ENCODE results near the gene OAT. TPM values are rescaled to one million over a fixed set of nuclear protein-coding genes. Genes with fewer than 3 reads are reported as not detected.

OAT gene
- total RNA-seq, 1 donor from 2014 or later = 119 TPM

- peaks cover 4% of the 10 kb centered on the region for H3K4me1 Mint-ChIP-seq (ENCODE audit: low read depth, unreplicated experiment)
- peak within 1 kb of the TSS; percentile 50 for H3K4me2 ChIP-seq (ENCODE audit: low read length)
Observed at GRCh38 chr10:124450012-124450782, 31.5 kb upstream of the OAT start, which contains the start of gene NKX1-2. TSS of gene NKX1-2 (minus strand) at chr10:124450035. CDS start at chr10:124449943, 92 bp downstream.

GRCh38 chr10:124449170-124450011, 30.7 kb upstream of the OAT start:
- H3K9ac ChIP-seq (ENCODE audit: low read length) = no peak overlapping the region
- FAIRE-seq (no peak), DNase-seq (ENCODE audit: low read depth) (no peak)
- Mint-ChIP-seq H3K27ac (ENCODE audit: unreplicated experiment) (no peak overlapping the region), H3K4me3 (ENCODE audit: unreplicated experiment) (peak overlapping the region; percentile 64), H3K9me3 (ENCODE audit: unreplicated experiment) (peaks cover 2% of the 10 kb centered on the region), H3K4me1 (ENCODE audit: low read depth, unreplicated experiment) (peaks cover 4% of the 10 kb centered on the region), H3K27me3 (ENCODE audit: low read depth, unreplicated experiment) (peaks cover 76% of the 10 kb centered on the region), H3K36me3 (ENCODE audit: low read depth, unreplicated experiment) (no peaks in the 10 kb centered on the region)
- no peak overlapping the region for H3K27ac ChIP-seq (ENCODE audit: low read depth, low read length)
- H3K4me2 ChIP-seq (ENCODE audit: low read length) = peak overlapping the region; percentile 50
- H2AFZ ChIP-seq (ENCODE audit: low read depth, low read length) = no peak overlapping the region
- TF ChIP-seq CTCF (IDR thresholded peaks at IDR 0.05; ENCODE audit: insufficient read depth, low read depth, low read length) = no peak
- TF ChIP-seq EZH2 (IDR thresholded peaks at IDR 0.05; ENCODE audit: insufficient read depth, low read length) = peak; percentile 93
- no peak overlapping the region for H3K4me3 ChIP-seq (ENCODE audit: insufficient read depth, low read depth, low read length)
- H3K27me3 ChIP-seq (ENCODE audit: insufficient read depth, low read length) = peaks cover 84% of the 10 kb centered on the region
- H3K36me3 ChIP-seq (ENCODE audit: insufficient read depth, low read length) = no peaks in the 10 kb centered on the region
- peaks cover 5% of the 10 kb centered on the region for H4K20me1 ChIP-seq (ENCODE audit: insufficient read depth, low read length)
- no peaks in the 10 kb centered on the region for H3K79me2 ChIP-seq (ENCODE audit: insufficient read depth, low read length)
- no peaks in the 10 kb centered on the region for H3K4me1 ChIP-seq (ENCODE audit: insufficient read depth, low read length)
- no peaks in the 10 kb centered on the region for H3K9me3 ChIP-seq (ENCODE audit: insufficient read depth, low read depth, low read length)

More at GRCh38 chr10:124450012-124450782, 31.5 kb upstream of the OAT start, which contains the start of gene NKX1-2:
- Histone ChIP-seq H4K20me1 (ENCODE audit: insufficient read depth, low read length) (peaks cover 5% of the 10 kb centered on the region), H3K4me1 (ENCODE audit: insufficient read depth, low read length) (no peaks in the 10 kb centered on the region), H2AFZ (ENCODE audit: low read depth, low read length) (no peak within 1 kb of the TSS), H3K79me2 (ENCODE audit: insufficient read depth, low read length) (no peaks in the 10 kb centered on the region), H3K9ac (ENCODE audit: low read length) (no peak within 1 kb of the TSS), H3K9me3 (ENCODE audit: insufficient read depth, low read depth, low read length) (no peaks in the 10 kb centered on the region), H3K27me3 (ENCODE audit: insufficient read depth, low read length) (peaks cover 82% of the 10 kb centered on the region), H3K27ac (ENCODE audit: low read depth, low read length) (no peak within 1 kb of the TSS), H3K36me3 (ENCODE audit: insufficient read depth, low read length) (no peaks in the 10 kb centered on the region), H3K4me3 (ENCODE audit: insufficient read depth, low read depth, low read length) (no peak within 1 kb of the TSS)
- FAIRE-seq (no peak), DNase-seq (ENCODE audit: low read depth) (no peak)
- TF ChIP-seq EZH2 (IDR thresholded peaks at IDR 0.05; ENCODE audit: insufficient read depth, low read length) = peak; percentile 19
- no peak for TF ChIP-seq CTCF (IDR thresholded peaks at IDR 0.05; ENCODE audit: insufficient read depth, low read depth, low read length)
- peaks cover 2% of the 10 kb centered on the region for H3K9me3 Mint-ChIP-seq (ENCODE audit: unreplicated experiment)
- peaks cover 78% of the 10 kb centered on the region for H3K27me3 Mint-ChIP-seq (ENCODE audit: low read depth, unreplicated experiment)
- no peak within 1 kb of the TSS for H3K27ac Mint-ChIP-seq (ENCODE audit: unreplicated experiment)
- H3K4me3 Mint-ChIP-seq (ENCODE audit: unreplicated experiment) = peak within 1 kb of the TSS; percentile 69
- H3K36me3 Mint-ChIP-seq (ENCODE audit: low read depth, unreplicated experiment) = no peaks in the 10 kb centered on the region
